SK-N-MC (cell line): ENCODE data around the gene SEH1L.
"Not testable (repeated sequence)": the region's sequence is repeated elsewhere in the genome, so short reads cannot be mapped to it uniquely, and the experiment has no call there.

Experiments used
- EZH2 ChIP-seq: fragments of 200-600 bp; sonication (generic); IDR thresholded peaks from one replicate; pipeline ENCODE4 v1.6.1; 2017; ENCODE audit warnings: antibody characterized with exemption
- FOXP2 ChIP-seq: optimal IDR thresholded peaks from 2 replicates; pipeline ENCODE3; 2011; ENCODE audit warnings: mild to moderate bottlenecking, moderate library complexity; ENCODE audit not compliant: insufficient read depth; ENCODE audit errors: extremely low read length, control extremely low read depth
- POLR2AphosphoS5 ChIP-seq: IDR thresholded peaks from 2 replicates; pipeline ENCODE4 v1.6.1; 2012; ENCODE audit warnings: mild to moderate bottlenecking, low read depth, low read length, borderline replicate concordance

- not testable (repeated sequence) for TF ChIP-seq POLR2AphosphoS5, EZH2, FOXP2
Measured at GRCh38 chr18:12980065-12980464, 32.3 kb downstream of the SEH1L start.
